K562 (cell line): ENCODE data around the gene AIRE. TPM values are rescaled to one million over a fixed set of nuclear protein-coding genes. Genes with fewer than 3 reads are reported as not detected.
A peak's percentile ranks its signal among the peaks of the same experiment; 100 is the strongest.

Source experiments
- ATAC-seq: fragments of 200-7000 bp; cut with Tn5 transposase; 3 replicates; pipeline ENCODE4 v1.9.1; 2020; ENCODE audit warnings: moderate library complexity
- BruUV-seq: library from RNA; stranded (reverse); fragments of 400-500 nt; replicated peaks from 2 replicates; lab custom pipeline; 2021; lab: Mats Ljungman, UMichigan
- CTCF ChIA-PET: fragments of 300-600 bp; formaldehyde crosslinking; extraction: SDS; loops from one replicate; lab custom pipeline; 2021; ENCODE audit warnings: low intra/inter-chr PET ratio; lab: Yijun Ruan, JAX
- POLR2A ChIA-PET: fragments of 300-600, 350-650 bp; sonication (Branson Sonifier 250); formaldehyde crosslinking; extraction: SDS; loops from one replicate; lab custom pipeline; 2021; ENCODE audit warnings: antibody characterized with exemption, inconsistent platforms; lab: Yijun Ruan, JAX
- DNase-seq, 4 experiments: peaks; one replicate each; pipeline versions ENCODE4 v3.0.0 to v3.0.0-alpha.2; 2011 to 2018; ENCODE audit warnings: low spot score in 3 of 4, mixed read lengths in 3 of 4; ENCODE audit errors: extremely low read depth in 1 of 4
- FAIRE-seq: peaks from 2 replicates; lab custom pipeline; 2011; peaks lifted over from hg19 to GRCh38; lab: Jason Lieb, UNC
- H2AFZ ChIP-seq: 2 replicates; pipeline ENCODE4 v1.6.0; 2011; ENCODE audit warnings: low read depth, low read length, control low read depth, inconsistent platforms
- H3K27ac ChIP-seq: fragments of 200-600 bp; 3 replicates; pipeline ENCODE4 v1.8.0; 2011; ENCODE audit warnings: low read depth, mild to moderate bottlenecking, control low read depth, inconsistent platforms, low read length, moderate library complexity, mixed read lengths; ENCODE audit errors: extremely low read depth
- H3K27me3 ChIP-seq, 2 experiments: fragments of 300-600 bp in 1 of 2; 2 replicates in 1 of 2; 3 replicates in 1 of 2; pipeline versions ENCODE4 v1.6.0 to v1.8.0; 2011; ENCODE audit warnings: inconsistent platforms in 2 of 2, low read length in 2 of 2, mild to moderate bottlenecking in 1 of 2, mixed read lengths in 1 of 2, moderate library complexity in 1 of 2; ENCODE audit not compliant: control insufficient read depth in 2 of 2, insufficient read depth in 2 of 2
- H3K36me3 ChIP-seq: fragments of 300-600 bp; 3 replicates; pipeline ENCODE4 v1.8.0; 2011; ENCODE audit warnings: mild to moderate bottlenecking, low read length, inconsistent platforms; ENCODE audit not compliant: control insufficient read depth, insufficient read depth
- H3K4me1 ChIP-seq, 2 experiments: fragments of 200-600 bp in 1 of 2; replicated peaks in 1 of 2; 2 replicates in 1 of 2; 3 replicates in 1 of 2; pipeline versions ENCODE4 v1.5.1 to v1.8.0; 2011; ENCODE audit warnings: inconsistent platforms in 2 of 2, low read length in 2 of 2, mild to moderate bottlenecking in 1 of 2, mixed read lengths in 1 of 2, moderate library complexity in 1 of 2; ENCODE audit not compliant: control insufficient read depth in 2 of 2, insufficient read depth in 2 of 2
- H3K4me2 ChIP-seq: 2 replicates; pipeline ENCODE4 v1.6.1; 2011; ENCODE audit warnings: low read length, control low read depth, inconsistent platforms, mixed read lengths; ENCODE audit not compliant: insufficient read depth
- H3K4me3 ChIP-seq: fragments of 200-600 bp; sonication (generic), shearing (Covaris generic); 2 replicates; pipeline ENCODE4 v1.5.1; 2016; ENCODE audit warnings: control low read depth, inconsistent platforms
- H3K79me2 ChIP-seq: fragments of 200-600 bp; 3 replicates; pipeline ENCODE4 v1.8.0; 2011; ENCODE audit warnings: low read length, inconsistent platforms; ENCODE audit not compliant: control insufficient read depth, insufficient read depth
- H3K9ac ChIP-seq, 2 experiments: 2 replicates each; pipeline versions ENCODE4 v1.6.0 to v1.6.1; 2011; ENCODE audit warnings: low read depth in 2 of 2, low read length in 2 of 2, control low read depth in 1 of 2, inconsistent platforms in 1 of 2, mild to moderate bottlenecking in 1 of 2, mixed read lengths in 1 of 2; ENCODE audit not compliant: insufficient read depth in 1 of 2
- H3K9me1 ChIP-seq: one replicate; pipeline ENCODE4 v1.6.0; 2011; ENCODE audit warnings: inconsistent platforms, mild to moderate bottlenecking, low read length, moderate library complexity; ENCODE audit not compliant: control insufficient read depth, insufficient read depth
- H3K9me3 ChIP-seq: replicated peaks from 2 replicates; pipeline ENCODE4 v1.5.1; 2011; ENCODE audit warnings: low read depth, low read length, inconsistent platforms; ENCODE audit not compliant: control insufficient read depth, insufficient read depth
- H4K20me1 ChIP-seq: replicated peaks from 2 replicates; pipeline ENCODE4 v1.6.1; 2011; ENCODE audit warnings: low read length, inconsistent platforms, mixed read lengths; ENCODE audit not compliant: control insufficient read depth, insufficient read depth
- RBFOX2 ChIP-seq: fragments of 200-400 bp; formaldehyde crosslinking; IDR thresholded peaks from 2 replicates; pipeline ENCODE4 v1.6.1; 2017; ENCODE audit warnings: low read depth, mild to moderate bottlenecking, low read length, moderate library complexity
- TOE1 ChIP-seq, 2 experiments: fragments of 450-650 bp in 1 of 2; sonication (generic) in 1 of 2; formaldehyde crosslinking in 1 of 2; IDR thresholded peaks; 2 replicates each; pipeline versions ENCODE4 v1.7.1 to v1.8.0; 2016 to 2022; ENCODE audit warnings: borderline replicate concordance in 2 of 2, mild to moderate bottlenecking in 2 of 2, antibody characterized with exemption in 1 of 2, inconsistent platforms in 1 of 2, low read depth in 1 of 2, missing genetic modification reagents in 1 of 2, moderate library complexity in 1 of 2
- ZNF589 ChIP-seq: fragments of 200-800 bp; sonication (Bioruptor generic); IDR thresholded peaks from 2 replicates; pipeline ENCODE4 v1.6.1; 2016; ENCODE audit warnings: low read depth, missing genetic modification characterization, missing compliant biosample characterization
- ZNF780A ChIP-seq: fragments of 250-450 bp; sonication (Bioruptor Pico); IDR thresholded peaks from 2 replicates; pipeline ENCODE4 v1.5.0; 2021; ENCODE audit warnings: mild to moderate bottlenecking
- WGBS: fragments of 100-300 bp; shearing (Covaris generic); methylation state at CpG from one replicate; pipeline ENCODE4 v1.1.6; 2016; ENCODE audit warnings: low coverage, mixed read lengths; ENCODE audit not compliant: insufficient coverage; ENCODE audit errors: missing lambda C conversion rate; 5-methylcytosine and 5-hydroxymethylcytosine counted together
- in situ Hi-C: fragments of 300-500 bp; cut with MboI; formaldehyde crosslinking; loops from 4 replicates; pipeline ENCODE4 v1.15.0; 2018; ENCODE audit warnings: inconsistent platforms, mixed read lengths
- intact Hi-C: fragments of 100-400 bp; cut with micrococcal nuclease; formaldehyde crosslinking; loops from 2 replicates; pipeline ENCODE4 v1.14.2; 2022
- polyA plus RNA-seq, 8 experiments: library from polyadenylated mRNA; depleted of rRNA in 4 of 8; stranded (reverse) in 5 of 8; unstranded in 3 of 8; fragments of >200 nt; fragmentation: Nextera tagmentation in 2 of 8; fragmentation: Illumina TruSeq in 1 of 8; extraction: Ambion mirVana in 2 of 8; extraction: Trizol in 1 of 8; gene quantifications; 2 replicates each; pipeline versions ENCODE4 v1.2.1 to v1.2.3, GENCODE V29; 2011 to 2014; ENCODE audit warnings: inconsistent platforms in 1 of 8, missing spikeins in 1 of 8
- total RNA-seq, 7 experiments: library from RNA; depleted of rRNA in 6 of 7; stranded (reverse); fragments of >200 nt in 6 of 7; fragmentation: Illumina TruSeq in 2 of 7; extraction: Trizol in 2 of 7; gene quantifications; 2 replicates each; pipeline versions ENCODE4 v1.2.1 to v1.2.3, GENCODE V29; 2011 to 2021; ENCODE audit warnings: low replicate concordance in 1 of 7
- TF ChIP-seq, protein P1 (sequence below), 3 experiments: IDR thresholded peaks in 2 of 3; conservative IDR thresholded peaks in 1 of 3; 2 replicates each; pipeline ENCODE4 v1.5.1; 2011 to 2012; ENCODE audit warnings: low read length in 3 of 3, mild to moderate bottlenecking in 3 of 3, control low read depth in 2 of 3, improper control_type of control experiment in 1 of 3, inconsistent platforms in 1 of 3, low read depth in 1 of 3, mixed read lengths in 1 of 3, moderate library complexity in 1 of 3; ENCODE audit not compliant: insufficient read depth in 2 of 3
- TF ChIP-seq, protein P2 (sequence below): sonication (generic); formaldehyde crosslinking; IDR thresholded peaks from 2 replicates; pipeline ENCODE4 v1.9.0; 2022; ENCODE audit warnings: mild to moderate bottlenecking, missing genetic modification reagents
- TF ChIP-seq, protein P3 (sequence below): sonication (generic); formaldehyde crosslinking; IDR thresholded peaks from 2 replicates; pipeline ENCODE4 v1.8.1; 2023; ENCODE audit warnings: mild to moderate bottlenecking, missing genetic modification reagents

The AIRE gene
- total and polyA plus RNA-seq, 9 of the 15 experiments (the other 6 are each of a cell fraction or from before 2014, with no cell fraction given): 0.01 TPM; not detected in 8

DNA sequence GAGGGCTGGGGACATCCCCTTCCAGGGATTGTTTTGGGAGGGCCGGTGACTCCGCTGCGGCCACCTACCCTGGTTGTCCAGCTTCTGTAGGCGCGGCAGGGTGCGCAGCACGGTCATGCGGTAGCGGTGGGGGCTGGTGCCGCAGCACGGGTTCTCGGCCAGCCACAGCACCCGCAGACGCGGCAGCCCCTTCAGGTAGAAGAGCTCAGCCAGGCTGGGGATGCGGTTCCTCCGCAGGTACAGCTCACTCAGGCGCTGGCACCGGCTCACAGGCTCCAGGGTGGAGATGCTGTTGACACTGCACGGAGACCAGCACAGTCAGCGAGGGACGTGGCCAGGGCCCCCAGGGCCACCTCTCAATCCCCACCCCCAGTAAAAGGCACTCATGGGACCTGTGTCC is 47.3 kb downstream of the AIRE start:
- Histone ChIP-seq H3K9me1 (peaks cover 5% of the 10 kb centered on the region), H3K27ac (no peak overlapping the region), H3K4me2 (no peak overlapping the region), H3K27me3 (no peaks in the 10 kb centered on the region), H3K4me1 (peaks cover 6 to 63% of the 10 kb centered on the region in 2 experiments; a peak in 4 of 5 replicates), H4K20me1 (peaks cover 11% of the 10 kb centered on the region; the same call in 1 of the 2 replicates), H3K9me3 (no peaks in the 10 kb centered on the region), H3K4me3 (no peak overlapping the region), H3K9ac (peak overlapping the region in 1 of 2 experiments; percentile 68; a peak in 1 of 4 replicates), H3K79me2 (no peaks in the 10 kb centered on the region), H2AFZ (no peak overlapping the region), H3K36me3 (peaks cover 8% of the 10 kb centered on the region; the same call in 1 of the 3 replicates)
- CTCF ChIA-PET: no interaction called here
- ATAC-seq (no peak), DNase-seq (no peak), FAIRE-seq (no peak)
- no TSS peak for BruUV-seq
- POLR2A ChIA-PET: interaction anchor here (0.9 to 1.3 kb wide), 3 partner anchors 9 to 41 kb away, joined by 3 to 7 read pairs (median 4); no protein-coding TSS in a partner anchor
- in situ Hi-C loops (no loop called here), intact Hi-C loops (no loop called here)
- WGBS: 80% methylated on average over 22 of the region's 22 CpGs
- TF ChIP-seq ZNF780A (CRISPR knock-in tag) (no peak), TOE1 (IDR thresholded peaks at IDR 0.05; ENCODE audit: borderline replicate concordance) (no peak), TOE1 (CRISPR knock-in tag; IDR thresholded peaks at IDR 0.05; ENCODE audit: borderline replicate concordance, low read depth) (no peak)

DNA sequence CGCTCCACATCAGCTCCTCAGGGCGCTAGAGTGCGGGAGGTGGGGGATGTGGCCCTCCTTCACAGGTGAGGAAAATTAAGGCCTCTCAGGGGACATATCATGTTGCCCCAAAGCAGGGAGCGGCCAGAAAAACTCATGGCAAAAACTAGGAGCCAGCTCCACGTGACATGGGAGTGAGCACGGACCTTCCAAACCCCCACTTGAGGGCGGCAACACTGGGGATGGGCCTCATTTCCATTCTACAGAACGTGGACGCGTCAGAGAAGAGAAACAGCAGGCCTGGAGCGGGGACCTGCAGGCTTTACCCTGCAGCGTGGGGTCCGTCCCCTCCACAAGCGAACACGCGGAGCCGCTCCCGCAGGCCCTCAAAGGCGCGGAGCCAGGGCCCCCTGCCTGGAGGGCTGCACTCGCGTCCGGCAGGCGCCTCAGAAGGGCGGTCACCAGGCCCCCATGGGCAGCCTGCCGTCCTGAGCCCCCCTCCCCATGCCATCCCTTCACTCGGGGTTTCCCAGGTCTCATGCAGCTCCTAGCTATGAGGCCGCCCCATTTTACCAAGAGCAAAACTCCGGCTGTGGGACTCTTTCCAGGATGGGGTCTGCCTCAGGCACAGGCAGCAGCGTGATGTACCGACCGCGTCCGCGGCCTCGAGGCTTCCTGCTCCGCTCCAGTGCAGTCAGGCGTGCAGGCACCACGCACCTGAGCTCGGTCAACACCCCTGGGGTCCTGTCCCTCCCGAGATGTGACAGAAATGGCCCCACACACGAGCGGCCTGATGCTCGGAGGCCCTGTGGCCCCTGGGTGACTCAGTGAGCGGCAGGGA is 48.0 kb downstream of the AIRE start:
- no TSS peak for BruUV-seq
- no peaks in the 10 kb centered on the region for H3K79me2 ChIP-seq
- no peak overlapping the region for H3K4me3 ChIP-seq
- H4K20me1 ChIP-seq: peaks cover 11% of the 10 kb centered on the region; the same call in 1 of the 2 replicates
- H3K36me3 ChIP-seq: peaks cover 8% of the 10 kb centered on the region; the same call in 1 of the 3 replicates
- H3K9me1 ChIP-seq: peaks cover 9% of the 10 kb centered on the region
- H3K27me3 ChIP-seq: no peaks in the 10 kb centered on the region
- H3K4me2 ChIP-seq: no peak overlapping the region
- ChIA-PET CTCF (no interaction called here), POLR2A (interaction anchor here (0.6 to 1.6 kb wide), 6 partner anchors 8 to 41 kb away, joined by 3 to 7 read pairs (median 4); partner anchors contain the start of gene PFKL)
- peaks cover 7 to 64% of the 10 kb centered on the region in 2 experiments; a peak in 4 of 5 replicates for H3K4me1 ChIP-seq
- FAIRE-seq: no peak
- in situ Hi-C loops: no loop called here
- H3K9me3 ChIP-seq: no peaks in the 10 kb centered on the region
- intact Hi-C loops: no loop called here
- no peak for ATAC-seq
- no peak overlapping the region for H3K27ac ChIP-seq
- H2AFZ ChIP-seq: no peak overlapping the region
- DNase-seq: no peak
- peak overlapping the region in 1 of 2 experiments; percentile 68; a peak in 2 of 4 replicates for H3K9ac ChIP-seq
- WGBS: 60% methylated on average over 43 of the region's 45 CpGs
- no peak for TF ChIP-seq ZNF589 (CRISPR knock-in tag)
- TF ChIP-seq, protein P1, sequence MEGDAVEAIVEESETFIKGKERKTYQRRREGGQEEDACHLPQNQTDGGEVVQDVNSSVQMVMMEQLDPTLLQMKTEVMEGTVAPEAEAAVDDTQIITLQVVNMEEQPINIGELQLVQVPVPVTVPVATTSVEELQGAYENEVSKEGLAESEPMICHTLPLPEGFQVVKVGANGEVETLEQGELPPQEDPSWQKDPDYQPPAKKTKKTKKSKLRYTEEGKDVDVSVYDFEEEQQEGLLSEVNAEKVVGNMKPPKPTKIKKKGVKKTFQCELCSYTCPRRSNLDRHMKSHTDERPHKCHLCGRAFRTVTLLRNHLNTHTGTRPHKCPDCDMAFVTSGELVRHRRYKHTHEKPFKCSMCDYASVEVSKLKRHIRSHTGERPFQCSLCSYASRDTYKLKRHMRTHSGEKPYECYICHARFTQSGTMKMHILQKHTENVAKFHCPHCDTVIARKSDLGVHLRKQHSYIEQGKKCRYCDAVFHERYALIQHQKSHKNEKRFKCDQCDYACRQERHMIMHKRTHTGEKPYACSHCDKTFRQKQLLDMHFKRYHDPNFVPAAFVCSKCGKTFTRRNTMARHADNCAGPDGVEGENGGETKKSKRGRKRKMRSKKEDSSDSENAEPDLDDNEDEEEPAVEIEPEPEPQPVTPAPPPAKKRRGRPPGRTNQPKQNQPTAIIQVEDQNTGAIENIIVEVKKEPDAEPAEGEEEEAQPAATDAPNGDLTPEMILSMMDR (IDR thresholded peaks at IDR 0.05 in 2 of 3, conservative IDR thresholded peaks at IDR 0.05 in 1 of 3; ENCODE audit: insufficient read depth in 2 of 3, low read depth in 1 of 3, low read length in 3 of 3): no peak
- peak; percentile 30; the same call in 1 of the 2 replicates for TF ChIP-seq RBFOX2
- TF ChIP-seq, protein P2, sequence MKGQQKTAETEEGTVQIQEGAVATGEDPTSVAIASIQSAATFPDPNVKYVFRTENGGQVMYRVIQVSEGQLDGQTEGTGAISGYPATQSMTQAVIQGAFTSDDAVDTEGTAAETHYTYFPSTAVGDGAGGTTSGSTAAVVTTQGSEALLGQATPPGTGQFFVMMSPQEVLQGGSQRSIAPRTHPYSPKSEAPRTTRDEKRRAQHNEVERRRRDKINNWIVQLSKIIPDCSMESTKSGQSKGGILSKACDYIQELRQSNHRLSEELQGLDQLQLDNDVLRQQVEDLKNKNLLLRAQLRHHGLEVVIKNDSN (CRISPR knock-in tag): peak; percentile 65
- TF ChIP-seq, protein P3, sequence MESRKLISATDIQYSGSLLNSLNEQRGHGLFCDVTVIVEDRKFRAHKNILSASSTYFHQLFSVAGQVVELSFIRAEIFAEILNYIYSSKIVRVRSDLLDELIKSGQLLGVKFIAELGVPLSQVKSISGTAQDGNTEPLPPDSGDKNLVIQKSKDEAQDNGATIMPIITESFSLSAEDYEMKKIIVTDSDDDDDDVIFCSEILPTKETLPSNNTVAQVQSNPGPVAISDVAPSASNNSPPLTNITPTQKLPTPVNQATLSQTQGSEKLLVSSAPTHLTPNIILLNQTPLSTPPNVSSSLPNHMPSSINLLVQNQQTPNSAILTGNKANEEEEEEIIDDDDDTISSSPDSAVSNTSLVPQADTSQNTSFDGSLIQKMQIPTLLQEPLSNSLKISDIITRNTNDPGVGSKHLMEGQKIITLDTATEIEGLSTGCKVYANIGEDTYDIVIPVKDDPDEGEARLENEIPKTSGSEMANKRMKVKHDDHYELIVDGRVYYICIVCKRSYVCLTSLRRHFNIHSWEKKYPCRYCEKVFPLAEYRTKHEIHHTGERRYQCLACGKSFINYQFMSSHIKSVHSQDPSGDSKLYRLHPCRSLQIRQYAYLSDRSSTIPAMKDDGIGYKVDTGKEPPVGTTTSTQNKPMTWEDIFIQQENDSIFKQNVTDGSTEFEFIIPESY (CRISPR knock-in tag): peak; percentile 60
